IPS-20b (cell line): ENCODE results near the gene RHOG.

Source experiments
- H3K27ac ChIP-seq: one replicate; pipeline ENCODE4 v1.5.1; 2013; ENCODE audit warnings: low read length
- H3K27me3 ChIP-seq: 2 replicates; pipeline ENCODE4 v1.6.1; 2013; ENCODE audit warnings: mild to moderate bottlenecking, low read length, inconsistent platforms; ENCODE audit not compliant: insufficient read depth
- H3K36me3 ChIP-seq: 2 replicates; pipeline ENCODE4 v1.6.1; 2013; ENCODE audit warnings: low read depth, mild to moderate bottlenecking, inconsistent platforms, low read length, moderate library complexity; ENCODE audit not compliant: insufficient read depth
- H3K4me1 ChIP-seq: 2 replicates; pipeline ENCODE4 v1.6.1; 2013; ENCODE audit warnings: mild to moderate bottlenecking, control low read depth, inconsistent platforms, low read length, moderate library complexity; ENCODE audit not compliant: insufficient read depth
- H3K4me3 ChIP-seq: 2 replicates; pipeline ENCODE4 v1.5.1; 2013; ENCODE audit warnings: mild to moderate bottlenecking, low read length, inconsistent platforms
- H3K9ac ChIP-seq: 2 replicates; pipeline ENCODE4 v1.6.1; 2013; ENCODE audit warnings: low read depth, mild to moderate bottlenecking, inconsistent platforms, low read length, moderate library complexity
- H3K9me3 ChIP-seq: 2 replicates; pipeline ENCODE4 v1.6.1; 2013; ENCODE audit warnings: mild to moderate bottlenecking, low read depth, low read length, inconsistent platforms; ENCODE audit not compliant: insufficient read depth

RHOG gene

GRCh38 chr11:3786781-3787428, 53.9 kb downstream of the RHOG start:
- Histone ChIP-seq H3K27me3 (no peaks in the 10 kb centered on the region), H3K27ac (no peak overlapping the region), H3K9ac (no peak overlapping the region), H3K4me1 (no peaks in the 10 kb centered on the region), H3K36me3 (peaks cover 33% of the 10 kb centered on the region; the same call in 1 of the 2 replicates), H3K9me3 (no peaks in the 10 kb centered on the region), H3K4me3 (no peak overlapping the region)

DNA sequence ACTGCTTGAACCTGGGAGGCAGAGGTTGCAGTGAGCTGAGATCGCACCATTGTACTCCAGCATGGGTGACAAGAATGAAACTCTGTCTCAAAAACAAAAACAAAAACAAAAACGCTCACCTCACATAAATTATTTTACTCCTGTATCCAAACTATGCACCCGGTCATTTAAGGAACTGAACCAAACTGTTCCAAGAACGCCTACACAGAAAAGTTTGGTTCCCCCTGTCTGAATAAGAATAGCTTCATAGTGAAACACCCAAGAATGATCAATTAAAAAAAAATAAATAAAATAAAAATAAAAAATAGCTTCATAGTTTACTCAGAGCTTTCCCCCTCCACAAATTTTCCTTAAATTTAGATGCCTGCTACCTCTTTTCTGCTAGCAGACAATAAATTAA, 57.1 kb downstream of the RHOG start:
- no peak overlapping the region for H3K4me3 ChIP-seq
- no peaks in the 10 kb centered on the region for H3K9me3 ChIP-seq
- H3K9ac ChIP-seq, result no peak overlapping the region
- H3K4me1 ChIP-seq, result no peaks in the 10 kb centered on the region
- H3K36me3 ChIP-seq, result peaks cover 58% of the 10 kb centered on the region
- no peaks in the 10 kb centered on the region for H3K27me3 ChIP-seq
- H3K27ac ChIP-seq, result no peak overlapping the region

- Histone ChIP-seq H3K27ac (no peak overlapping the region), H3K36me3 (peaks cover 65% of the 10 kb centered on the region), H3K4me1 (no peaks in the 10 kb centered on the region), H3K27me3 (no peaks in the 10 kb centered on the region), H3K4me3 (no peak overlapping the region), H3K9me3 (no peaks in the 10 kb centered on the region), H3K9ac (no peak overlapping the region)
Observed at GRCh38 chr11:3782963-3783362, 57.8 kb downstream of the RHOG start.

DNA sequence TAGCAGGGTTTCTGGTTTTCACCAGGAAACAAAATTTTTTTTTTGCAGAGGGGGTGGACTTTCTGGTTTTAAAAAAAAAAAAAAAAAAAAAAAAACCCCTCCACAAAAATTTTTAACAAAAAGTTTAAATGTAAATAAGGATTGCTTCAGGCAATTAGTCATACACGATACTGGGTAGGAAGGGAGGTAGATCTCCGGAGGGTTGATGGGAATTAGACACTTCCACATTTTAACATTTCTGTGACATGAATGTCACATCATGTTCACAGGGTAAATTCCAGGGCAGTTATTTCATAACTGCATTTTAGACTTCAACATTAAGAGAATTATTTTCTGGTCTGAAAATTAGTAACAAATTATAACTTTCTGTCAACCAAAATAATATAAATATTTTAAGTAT, 59.3 kb downstream of the RHOG start:
- Histone ChIP-seq H3K9me3 (no peaks in the 10 kb centered on the region), H3K36me3 (peaks cover 70% of the 10 kb centered on the region), H3K9ac (no peak overlapping the region), H3K4me3 (no peak overlapping the region), H3K27ac (no peak overlapping the region), H3K27me3 (no peaks in the 10 kb centered on the region), H3K4me1 (no peaks in the 10 kb centered on the region)
